ENCODE measurements around the gene ACACA.
"Not testable (repeated sequence)": the region's sequence is repeated elsewhere in the genome, so short reads cannot be mapped to it uniquely, and the experiment has no call there.

ACACA gene

DNA sequence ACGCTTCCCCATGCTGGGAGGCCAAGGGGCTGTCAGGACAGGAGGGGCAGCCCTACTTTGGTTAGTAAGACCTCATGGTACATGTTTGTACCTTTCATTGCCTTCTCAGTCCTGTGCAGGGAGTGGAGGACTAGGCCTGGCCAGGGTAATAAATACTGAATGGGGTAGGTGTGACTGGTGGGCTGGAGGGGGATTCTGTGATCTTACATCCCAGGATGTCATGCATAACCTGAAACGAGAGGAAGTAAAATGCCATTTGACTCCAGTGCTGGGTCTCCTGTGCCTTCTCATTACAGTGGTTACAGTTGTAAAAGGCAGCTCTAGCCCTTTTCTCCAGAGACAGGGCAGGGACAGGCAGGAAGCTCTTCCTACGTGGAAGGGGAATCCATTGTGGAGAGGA lies 319.7 kb downstream of the ACACA start:
- Histone ChIP-seq H3K9ac (ENCODE audit: low read depth, low read length) (no peak overlapping the region), H3K36me3 (ENCODE audit: insufficient read depth, low read depth, low read length) (peaks cover 70% of the 10 kb centered on the region), H3K4me1 (ENCODE audit: insufficient read depth, low read length) (peaks cover 13% of the 10 kb centered on the region; the same call in 1 of the 2 replicates), H3K27ac (ENCODE audit: low read length) (no peak overlapping the region), H3K4me3 (ENCODE audit: low read length) (no peak overlapping the region), H3K27me3 (ENCODE audit: insufficient read depth, low read length) (no peaks in the 10 kb centered on the region), H3K9me3 (ENCODE audit: insufficient read depth, low read depth, low read length) (no peaks in the 10 kb centered on the region)

DNA sequence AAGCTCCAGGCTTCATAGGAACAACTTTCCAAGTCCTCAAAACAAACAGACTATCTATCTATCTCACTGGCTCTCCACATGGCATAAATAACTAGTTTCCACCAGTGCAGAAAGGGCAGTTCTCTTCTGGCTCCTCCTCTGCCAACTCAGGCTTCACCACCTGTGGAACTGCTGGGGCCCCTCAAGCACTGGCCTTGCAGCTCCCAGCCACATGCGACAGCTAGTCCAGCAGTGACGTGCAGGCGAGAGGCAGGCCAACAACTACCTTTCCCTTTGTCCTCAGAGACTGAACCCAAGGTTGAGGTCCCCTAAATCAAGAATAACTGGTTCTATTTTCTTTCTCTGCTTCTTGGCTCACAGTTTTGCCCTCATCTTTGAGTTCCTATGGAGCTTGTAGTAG lies 320.3 kb downstream of the ACACA start:
- Histone ChIP-seq H3K4me3 (ENCODE audit: low read length) (no peak overlapping the region), H3K4me1 (ENCODE audit: insufficient read depth, low read length) (peaks cover 13% of the 10 kb centered on the region; the same call in 1 of the 2 replicates), H3K9me3 (ENCODE audit: insufficient read depth, low read depth, low read length) (no peaks in the 10 kb centered on the region), H3K27ac (ENCODE audit: low read length) (no peak overlapping the region), H3K27me3 (ENCODE audit: insufficient read depth, low read length) (no peaks in the 10 kb centered on the region), H3K36me3 (ENCODE audit: insufficient read depth, low read depth, low read length) (peaks cover 66% of the 10 kb centered on the region), H3K9ac (ENCODE audit: low read depth, low read length) (no peak overlapping the region)

DNA sequence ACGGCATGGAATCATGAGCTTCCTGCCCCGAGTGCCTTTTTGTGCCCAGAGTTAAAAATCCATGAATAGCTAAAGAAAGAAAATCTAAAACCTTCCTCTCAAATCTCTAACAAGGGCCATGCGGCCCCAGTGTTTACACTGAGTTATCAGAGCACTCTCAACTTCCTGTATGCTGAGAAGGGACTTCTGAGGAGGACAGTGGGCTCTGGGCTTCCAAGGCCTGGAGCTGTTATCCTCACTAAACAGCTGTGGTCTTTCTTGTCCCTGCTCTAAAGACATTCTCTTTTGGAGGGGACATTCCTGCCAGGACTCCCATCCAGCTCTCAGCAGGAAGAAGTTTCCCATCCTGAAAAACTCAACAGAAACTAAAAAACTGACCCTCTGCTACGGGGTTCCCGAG lies 322.3 kb downstream of the ACACA start:
- H3K27me3 ChIP-seq (ENCODE audit: insufficient read depth, low read length) = no peaks in the 10 kb centered on the region
- H3K9ac ChIP-seq (ENCODE audit: low read depth, low read length) = no peak overlapping the region
- H3K4me1 ChIP-seq (ENCODE audit: insufficient read depth, low read length) = peaks cover 13% of the 10 kb centered on the region; the same call in 1 of the 2 replicates
- H3K9me3 ChIP-seq (ENCODE audit: insufficient read depth, low read depth, low read length) = peaks cover 4% of the 10 kb centered on the region; the same call in 1 of the 2 replicates
- no peak overlapping the region for H3K27ac ChIP-seq (ENCODE audit: low read length)
- no peak overlapping the region for H3K4me3 ChIP-seq (ENCODE audit: low read length)
- H3K36me3 ChIP-seq (ENCODE audit: insufficient read depth, low read depth, low read length) = peaks cover 49% of the 10 kb centered on the region

DNA sequence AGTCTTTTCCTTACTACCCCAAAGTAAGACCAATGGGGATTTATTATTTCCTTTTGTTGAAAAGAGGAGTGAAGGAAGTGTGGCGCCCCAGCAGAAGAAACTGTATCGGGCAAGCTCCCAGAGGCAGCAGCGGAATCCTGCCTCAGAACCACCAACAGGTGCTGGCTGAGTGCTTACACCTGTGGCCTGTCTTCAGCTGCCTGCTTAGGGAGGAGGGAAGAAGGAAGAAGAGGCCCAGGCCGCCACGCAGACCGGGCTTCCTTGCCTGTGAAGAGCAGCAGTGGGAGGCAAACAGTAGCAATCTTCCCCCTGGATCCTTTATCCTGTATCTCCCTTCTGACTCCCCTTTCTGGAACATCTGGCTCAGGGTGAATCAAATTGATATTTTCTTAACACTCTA lies 323.2 kb downstream of the ACACA start:
- H3K36me3 ChIP-seq (ENCODE audit: insufficient read depth, low read depth, low read length) = peaks cover 39% of the 10 kb centered on the region

DNA sequence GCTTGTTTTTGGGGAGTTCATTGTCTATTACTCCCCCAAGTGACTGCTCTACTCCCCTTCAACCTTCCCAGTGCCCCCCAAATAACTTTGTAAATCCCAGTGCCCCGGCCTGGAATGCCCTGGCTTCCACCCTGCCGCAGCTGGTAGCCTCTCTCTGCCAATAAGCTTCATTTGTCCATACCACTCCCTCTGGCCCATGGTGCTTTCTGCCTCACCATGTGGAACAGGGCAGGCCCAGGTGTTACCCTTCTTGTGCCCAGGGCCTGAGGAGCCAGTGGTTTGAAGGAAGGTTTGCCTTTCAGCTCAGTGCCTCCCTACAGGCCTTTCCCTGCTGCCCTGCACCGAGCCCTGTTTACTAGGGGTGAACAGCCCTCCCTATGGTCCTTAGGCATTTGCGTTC lies 323.7 kb downstream of the ACACA start:
- Histone ChIP-seq H3K4me1 (ENCODE audit: insufficient read depth, low read length) (peaks cover 13% of the 10 kb centered on the region; the same call in 1 of the 2 replicates), H3K27ac (ENCODE audit: low read length) (peak overlapping the region; percentile 44), H3K4me3 (ENCODE audit: low read length) (no peak overlapping the region), H3K9me3 (ENCODE audit: insufficient read depth, low read depth, low read length) (peaks cover 11% of the 10 kb centered on the region; the same call in 1 of the 2 replicates), H3K27me3 (ENCODE audit: insufficient read depth, low read length) (no peaks in the 10 kb centered on the region), H3K36me3 (ENCODE audit: insufficient read depth, low read depth, low read length) (peaks cover 35% of the 10 kb centered on the region), H3K9ac (ENCODE audit: low read depth, low read length) (peak overlapping the region; percentile 43; the same call in 1 of the 2 replicates)

More for the DNA sequence above, 323.2 kb downstream of the ACACA start:
- no peak overlapping the region for H3K4me3 ChIP-seq (ENCODE audit: low read length)
- H3K27ac ChIP-seq (ENCODE audit: low read length) = peak overlapping the region; percentile 44
- H3K9ac ChIP-seq (ENCODE audit: low read depth, low read length) = peak overlapping the region; percentile 43; the same call in 1 of the 2 replicates
- H3K9me3 ChIP-seq (ENCODE audit: insufficient read depth, low read depth, low read length) = peaks cover 11% of the 10 kb centered on the region; the same call in 1 of the 2 replicates
- H3K27me3 ChIP-seq (ENCODE audit: insufficient read depth, low read length) = no peaks in the 10 kb centered on the region
- peaks cover 13% of the 10 kb centered on the region; the same call in 1 of the 2 replicates for H3K4me1 ChIP-seq (ENCODE audit: insufficient read depth, low read length)

DNA sequence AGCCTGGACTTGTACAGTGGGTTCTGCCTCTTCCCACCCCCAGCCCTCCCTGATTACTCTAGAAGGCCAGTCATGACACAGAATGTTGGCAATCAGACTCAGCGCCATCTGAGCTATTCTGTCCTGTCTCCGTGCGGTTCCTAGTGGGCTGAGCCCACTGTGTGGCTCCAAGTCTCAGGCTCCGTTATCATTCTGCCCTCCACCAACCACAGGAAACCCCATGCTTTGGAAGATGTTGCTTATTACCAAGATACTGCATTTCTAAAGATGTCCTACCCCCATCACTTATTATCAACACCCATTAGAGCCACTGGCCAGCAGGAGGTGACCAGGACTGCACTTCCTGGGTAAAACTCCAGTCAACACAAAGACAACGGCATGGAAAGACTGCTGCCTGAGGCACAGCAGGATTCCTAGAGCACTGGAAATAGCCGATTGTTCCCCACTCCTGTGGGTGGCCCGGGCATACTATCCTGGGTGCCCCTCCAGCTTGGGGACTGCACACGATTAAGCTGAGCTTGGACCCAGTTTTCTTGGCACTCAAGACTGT lies 324.2 kb downstream of the ACACA start:
- Histone ChIP-seq H3K9me3 (ENCODE audit: insufficient read depth, low read depth, low read length) (peaks cover 11% of the 10 kb centered on the region; the same call in 1 of the 2 replicates), H3K27me3 (ENCODE audit: insufficient read depth, low read length) (no peaks in the 10 kb centered on the region), H3K4me1 (ENCODE audit: insufficient read depth, low read length) (peaks cover 13% of the 10 kb centered on the region; the same call in 1 of the 2 replicates), H3K27ac (ENCODE audit: low read length) (no peak overlapping the region), H3K9ac (ENCODE audit: low read depth, low read length) (no peak overlapping the region), H3K4me3 (ENCODE audit: low read length) (no peak overlapping the region), H3K36me3 (ENCODE audit: insufficient read depth, low read depth, low read length) (peaks cover 29% of the 10 kb centered on the region)

DNA sequence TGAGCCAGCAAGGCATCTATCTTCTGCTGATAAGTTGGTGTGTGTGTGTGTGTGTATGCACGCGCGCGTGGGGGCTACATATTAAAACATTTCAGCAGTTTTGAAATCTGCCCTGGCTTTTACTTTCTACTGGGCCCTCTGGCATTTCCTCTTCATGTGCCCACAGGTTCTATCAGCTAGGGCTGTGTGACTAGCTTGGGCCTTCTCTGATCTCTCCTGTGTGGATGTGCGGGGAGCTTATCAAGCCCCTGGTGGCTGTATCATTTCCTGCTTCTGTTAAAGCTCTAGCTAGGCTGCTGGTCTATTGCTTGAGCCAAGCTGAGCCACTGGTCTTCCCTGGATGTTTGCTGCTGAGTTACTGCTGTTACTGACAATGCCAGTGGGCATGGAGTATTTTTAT lies 325.3 kb downstream of the ACACA start:
- Histone ChIP-seq H3K9ac (ENCODE audit: low read depth, low read length) (no peak overlapping the region), H3K27me3 (ENCODE audit: insufficient read depth, low read length) (no peaks in the 10 kb centered on the region), H3K36me3 (ENCODE audit: insufficient read depth, low read depth, low read length) (peaks cover 18% of the 10 kb centered on the region), H3K27ac (ENCODE audit: low read length) (no peak overlapping the region), H3K9me3 (ENCODE audit: insufficient read depth, low read depth, low read length) (peaks cover 11% of the 10 kb centered on the region; the same call in 1 of the 2 replicates), H3K4me1 (ENCODE audit: insufficient read depth, low read length) (peaks cover 13% of the 10 kb centered on the region; the same call in 1 of the 2 replicates), H3K4me3 (ENCODE audit: low read length) (no peak overlapping the region)

DNA sequence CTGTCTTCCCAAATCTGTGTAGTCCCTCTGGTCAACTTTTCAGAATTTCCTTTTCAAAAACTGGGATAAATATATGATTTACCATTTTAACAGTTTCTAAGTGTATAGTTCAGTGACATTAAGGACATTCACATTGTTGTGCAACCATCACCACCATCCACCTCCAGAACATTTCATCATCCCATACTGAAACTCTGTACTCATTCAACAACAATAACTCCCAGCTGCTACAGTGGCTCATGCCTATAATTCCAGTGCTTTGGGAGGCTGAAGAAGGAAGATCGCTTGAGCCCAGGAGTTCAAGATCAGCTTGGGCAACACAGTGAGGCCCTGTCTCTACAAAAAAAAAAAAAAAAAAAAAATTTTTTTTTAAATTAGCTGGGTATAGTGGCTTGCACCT lies 326.9 kb downstream of the ACACA start:
- Histone ChIP-seq H3K9ac (ENCODE audit: low read depth, low read length) (no peak overlapping the region), H3K27ac (ENCODE audit: low read length) (no peak overlapping the region), H3K27me3 (ENCODE audit: insufficient read depth, low read length) (no peaks in the 10 kb centered on the region), H3K9me3 (ENCODE audit: insufficient read depth, low read depth, low read length) (peaks cover 11% of the 10 kb centered on the region; the same call in 1 of the 2 replicates), H3K4me3 (ENCODE audit: low read length) (no peak overlapping the region), H3K36me3 (ENCODE audit: insufficient read depth, low read depth, low read length) (peaks cover 2% of the 10 kb centered on the region; the same call in 1 of the 2 replicates), H3K4me1 (ENCODE audit: insufficient read depth, low read length) (peaks cover 13% of the 10 kb centered on the region; the same call in 1 of the 2 replicates)

DNA sequence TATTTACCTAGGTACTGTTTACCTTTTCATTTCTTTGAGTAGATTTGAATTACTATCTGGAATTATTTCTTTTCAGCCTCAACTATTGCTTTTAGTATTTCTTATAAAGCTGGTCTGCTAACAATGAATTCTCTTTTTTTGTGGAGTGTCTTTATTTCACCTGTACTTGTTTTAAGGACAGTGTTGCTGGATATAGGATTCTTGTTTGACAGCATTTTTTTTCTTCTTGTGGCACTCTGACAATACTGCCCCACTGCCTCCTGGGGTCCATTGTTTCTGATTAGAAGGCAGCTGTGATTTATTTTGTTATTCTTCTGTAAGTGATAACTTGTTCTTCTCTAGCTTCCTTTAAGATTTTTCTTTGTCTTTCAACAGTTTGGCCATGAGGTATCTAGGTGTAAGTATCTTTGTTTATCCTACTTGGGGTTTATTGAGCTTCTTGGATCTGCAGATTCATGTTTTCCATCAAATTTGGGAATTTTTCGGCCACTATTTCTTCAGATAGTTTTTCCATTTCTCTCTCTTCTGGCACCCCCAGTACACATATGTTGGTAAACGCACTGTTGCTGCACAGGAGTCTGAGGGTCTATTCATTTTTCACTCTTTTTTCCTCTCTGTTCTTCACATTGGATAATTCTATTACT lies 327.4 kb downstream of the ACACA start:
- H3K4me1 ChIP-seq (ENCODE audit: insufficient read depth, low read length) = peaks cover 13% of the 10 kb centered on the region; the same call in 1 of the 2 replicates
- H3K36me3 ChIP-seq (ENCODE audit: insufficient read depth, low read depth, low read length) = no peaks in the 10 kb centered on the region
- no peak overlapping the region for H3K27ac ChIP-seq (ENCODE audit: low read length)
- no peaks in the 10 kb centered on the region for H3K27me3 ChIP-seq (ENCODE audit: insufficient read depth, low read length)
- no peak overlapping the region for H3K4me3 ChIP-seq (ENCODE audit: low read length)
- peaks cover 11% of the 10 kb centered on the region; the same call in 1 of the 2 replicates for H3K9me3 ChIP-seq (ENCODE audit: insufficient read depth, low read depth, low read length)
- H3K9ac ChIP-seq (ENCODE audit: low read depth, low read length) = no peak overlapping the region

DNA sequence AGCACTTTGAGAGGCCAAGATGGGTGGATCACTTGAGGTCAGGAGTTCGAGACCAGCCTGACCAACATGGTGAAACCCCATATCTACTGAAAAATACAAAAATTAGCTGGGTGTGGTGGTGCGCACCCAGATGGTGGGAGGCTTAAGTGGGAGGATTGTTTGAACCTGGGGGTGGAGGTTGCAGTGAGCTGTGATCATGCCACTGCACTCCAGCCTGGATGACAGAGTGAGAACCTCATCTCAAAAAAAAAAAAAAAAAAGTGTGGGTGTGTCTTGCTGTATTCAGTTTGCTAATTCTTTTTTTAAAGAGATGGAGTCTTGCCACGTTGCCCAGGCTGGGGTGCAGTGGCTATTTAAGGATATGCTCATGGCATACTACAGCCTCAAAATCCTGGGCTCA lies 333.2 kb downstream of the ACACA start:
- H3K9ac ChIP-seq (ENCODE audit: low read depth, low read length); H3K27me3 ChIP-seq (ENCODE audit: insufficient read depth, low read length); H3K4me3 ChIP-seq (ENCODE audit: low read length); H3K27ac ChIP-seq (ENCODE audit: low read length); H3K36me3 ChIP-seq (ENCODE audit: insufficient read depth, low read depth, low read length); H3K4me1 ChIP-seq (ENCODE audit: insufficient read depth, low read length); H3K9me3 ChIP-seq (ENCODE audit: insufficient read depth, low read depth, low read length): not testable (repeated sequence)

DNA sequence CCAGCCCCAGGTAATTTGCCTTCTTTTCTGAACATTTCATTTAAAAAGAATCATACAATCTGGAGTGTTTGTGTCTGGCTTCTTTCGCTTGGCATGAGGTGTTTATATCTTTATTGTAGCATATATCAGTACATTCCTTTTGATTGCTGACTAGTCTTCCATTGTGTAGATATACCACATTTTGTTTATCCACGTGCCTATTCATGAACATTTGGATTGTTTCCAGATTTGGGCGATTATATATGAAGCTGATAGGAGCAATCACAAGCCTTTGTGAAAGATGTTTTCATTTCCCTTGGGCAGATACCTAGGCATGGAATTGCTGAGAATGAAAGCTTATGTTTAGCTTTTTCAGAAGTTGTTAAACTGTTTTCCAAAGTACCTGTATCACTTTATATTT lies 337.5 kb downstream of the ACACA start:
- H3K9ac ChIP-seq (ENCODE audit: low read depth, low read length) = no peak overlapping the region
- H3K4me1 ChIP-seq (ENCODE audit: insufficient read depth, low read length) = peaks cover 37% of the 10 kb centered on the region
- H3K27ac ChIP-seq (ENCODE audit: low read length) = no peak overlapping the region
- H3K9me3 ChIP-seq (ENCODE audit: insufficient read depth, low read depth, low read length) = no peaks in the 10 kb centered on the region
- no peak overlapping the region for H3K4me3 ChIP-seq (ENCODE audit: low read length)
- no peaks in the 10 kb centered on the region; the same call in 1 of the 2 replicates for H3K27me3 ChIP-seq (ENCODE audit: insufficient read depth, low read length)
- H3K36me3 ChIP-seq (ENCODE audit: insufficient read depth, low read depth, low read length) = no peaks in the 10 kb centered on the region

DNA sequence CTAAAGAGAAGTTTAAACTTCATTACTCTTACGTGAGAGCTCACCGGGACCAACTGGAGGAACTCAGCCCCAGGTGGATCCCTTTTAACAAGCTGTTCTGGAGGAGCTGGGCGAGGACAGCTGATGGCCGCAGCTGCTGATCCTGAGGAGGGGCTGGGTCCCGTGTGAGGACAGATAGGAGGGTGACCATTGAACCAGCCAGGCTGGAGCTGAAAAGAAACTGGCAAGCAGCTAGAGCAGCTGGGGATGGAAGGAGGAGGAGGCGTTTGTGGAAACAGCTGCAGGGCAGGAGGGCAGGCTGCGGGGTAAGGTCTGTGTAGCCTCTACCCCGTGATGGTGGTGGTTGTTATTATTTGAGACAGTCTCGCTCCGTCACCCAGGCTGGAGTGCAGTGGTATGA lies 338.4 kb downstream of the ACACA start:
- H3K4me3 ChIP-seq (ENCODE audit: low read length) = no peak overlapping the region
- H3K4me1 ChIP-seq (ENCODE audit: insufficient read depth, low read length) = peaks cover 37% of the 10 kb centered on the region
- H3K36me3 ChIP-seq (ENCODE audit: insufficient read depth, low read depth, low read length) = no peaks in the 10 kb centered on the region
- no peaks in the 10 kb centered on the region for H3K9me3 ChIP-seq (ENCODE audit: insufficient read depth, low read depth, low read length)
- no peak overlapping the region for H3K27ac ChIP-seq (ENCODE audit: low read length)
- no peaks in the 10 kb centered on the region; the same call in 1 of the 2 replicates for H3K27me3 ChIP-seq (ENCODE audit: insufficient read depth, low read length)
- peak overlapping the region; percentile 24; the same call in 1 of the 2 replicates for H3K9ac ChIP-seq (ENCODE audit: low read depth, low read length)

All from iPS-20b (cell line).